CD4-positive, CD25-positive, alpha-beta regulatory T cell (primary cell): ENCODE data around the gene NFE2. TPM values are rescaled to one million over a fixed set of nuclear protein-coding genes. Genes with fewer than 3 reads are reported as not detected.
"Not testable (repeated sequence)": the region's sequence is repeated elsewhere in the genome, so short reads cannot be mapped to it uniquely, and the experiment has no call there.

Experiments
- ATAC-seq, 2 donors: fragments of 150-1000 bp; cut with Tn5 transposase; one replicate each; pipeline ENCODE4 v1.10.0; 2021; ENCODE audit warnings: low read depth in 2 of 2, moderate number of reproducible peaks in 2 of 2, moderate library complexity in 1 of 2
- DNase-seq, 3 donors: peaks; one replicate each; pipeline versions ENCODE4 v3.0.0 to v3.0.0-alpha.2; 2012 to 2022; ENCODE audit warnings: mixed read lengths in 1 of 3
- H3K27ac ChIP-seq: one replicate; pipeline ENCODE4 v1.7.0; 2013; ENCODE audit warnings: mild to moderate bottlenecking, low read length; ENCODE audit not compliant: insufficient read depth, poor library complexity, severe bottlenecking
- H3K27me3 ChIP-seq: one replicate; pipeline ENCODE4 v1.7.0; 2013; ENCODE audit warnings: low read length; ENCODE audit not compliant: control insufficient read depth, insufficient read depth
- H3K36me3 ChIP-seq: one replicate; pipeline ENCODE4 v1.7.0; 2013; ENCODE audit warnings: mild to moderate bottlenecking, low read length, moderate library complexity; ENCODE audit not compliant: control insufficient read depth, insufficient read depth
- H3K4me1 ChIP-seq: 2 replicates; pipeline ENCODE4 v1.7.0; 2013; ENCODE audit warnings: mild to moderate bottlenecking, low read length; ENCODE audit not compliant: insufficient read depth, control insufficient read depth, poor library complexity, severe bottlenecking
- H3K4me3 ChIP-seq: one replicate; pipeline ENCODE4 v1.7.0; 2013; ENCODE audit warnings: low read depth, mild to moderate bottlenecking, low read length, moderate library complexity
- H3K9me3 ChIP-seq, 2 experiments: 1 replicate in 1 of 2; 2 replicates in 1 of 2; pipeline ENCODE4 v1.7.0; 2013; ENCODE audit warnings: low read length in 2 of 2, mild to moderate bottlenecking in 1 of 2, moderate library complexity in 1 of 2; ENCODE audit not compliant: control insufficient read depth in 2 of 2
- H3K27ac Mint-ChIP-seq, 3 donors: one replicate each; pipeline ENCODE4 v1.8.0; 2020 to 2022; ENCODE audit warnings: mild to moderate bottlenecking in 3 of 3, mixed read lengths in 3 of 3, moderate library complexity in 2 of 3
- H3K27me3 Mint-ChIP-seq: one replicate; pipeline ENCODE4 v1.8.0; 2022; ENCODE audit warnings: mild to moderate bottlenecking, mixed read lengths
- H3K36me3 Mint-ChIP-seq: one replicate; pipeline ENCODE4 v1.8.0; 2020; ENCODE audit warnings: mixed read lengths
- H3K4me1 Mint-ChIP-seq, 4 donors: one replicate each; pipeline ENCODE4 v1.8.0; 2020 to 2022; ENCODE audit warnings: mixed read lengths in 4 of 4, mild to moderate bottlenecking in 1 of 4
- H3K4me3 Mint-ChIP-seq, 4 donors: one replicate each; pipeline ENCODE4 v1.8.0; 2020 to 2022; ENCODE audit warnings: mild to moderate bottlenecking in 4 of 4, mixed read lengths in 4 of 4, moderate library complexity in 3 of 4
- H3K9me3 Mint-ChIP-seq, 7 donors: one replicate each; pipeline ENCODE4 v1.8.0; 2020 to 2022; ENCODE audit warnings: mixed read lengths in 7 of 7, mild to moderate bottlenecking in 3 of 7, moderate library complexity in 2 of 7
- polyA plus RNA-seq, 4 donors: library from polyadenylated mRNA; unstranded; fragments of 300-500 nt; fragmentation: Illumina TruSeq; gene quantifications; one replicate each; pipeline ENCODE4 v1.2.3, GENCODE V29; 2021
- total RNA-seq: library from RNA; stranded (reverse); gene quantifications from one replicate; pipeline ENCODE4 v1.2.3, GENCODE V29; 2022

Gene NFE2
- total and polyA plus RNA-seq, 5 donors from 2014 or later: 0.18 to 2.8 TPM; not detected in 3

- no peak overlapping the region for H3K4me3 Mint-ChIP-seq
- Histone ChIP-seq H3K36me3 (peaks cover 29% of the 10 kb centered on the region), H3K4me3 (no peak overlapping the region), H3K4me1 (peaks cover 7% of the 10 kb centered on the region), H3K27me3 (no peaks in the 10 kb centered on the region), H3K27ac (no peak overlapping the region), H3K9me3 (no peaks in the 10 kb centered on the region)
- H3K36me3 Mint-ChIP-seq: peaks cover 27% of the 10 kb centered on the region
- H3K4me1 Mint-ChIP-seq: peaks cover 16 to 49% (median 29%) of the 10 kb centered on the region in 4 donors
- H3K27ac Mint-ChIP-seq: peak overlapping the region in 2 of 3 donors; percentile 21 to 66
- no peaks in the 10 kb centered on the region for H3K9me3 Mint-ChIP-seq
- no peak for ATAC-seq
- H3K27me3 Mint-ChIP-seq: no peaks in the 10 kb centered on the region
- no peak for DNase-seq
Measured at GRCh38 chr12:54337280-54337842, 36.5 kb upstream of the NFE2 start.

GRCh38 chr12:54333420-54334034 lies 32.7 kb upstream of the NFE2 start:
- Histone ChIP-seq H3K27ac (no peak overlapping the region), H3K27me3 (no peaks in the 10 kb centered on the region), H3K36me3 (peaks cover 6% of the 10 kb centered on the region), H3K4me1 (peaks cover 43% of the 10 kb centered on the region), H3K4me3 (no peak overlapping the region), H3K9me3 (no peaks in the 10 kb centered on the region)
- Mint-ChIP-seq H3K4me1 (peaks cover 21 to 72% (median 49%) of the 10 kb centered on the region in 4 donors), H3K9me3 (no peaks in the 10 kb centered on the region), H3K27ac (peak overlapping the region in 1 of 3 donors; percentile 60), H3K36me3 (peaks cover 9% of the 10 kb centered on the region), H3K4me3 (no peak overlapping the region), H3K27me3 (no peaks in the 10 kb centered on the region)
- DNase-seq (no peak), ATAC-seq (no peak)

- Histone ChIP-seq H3K9me3 (no peaks in the 10 kb centered on the region), H3K4me1 (peaks cover 46% of the 10 kb centered on the region), H3K36me3 (peaks cover 4% of the 10 kb centered on the region), H3K27ac (peak overlapping the region; percentile 60), H3K27me3 (no peaks in the 10 kb centered on the region), H3K4me3 (peak overlapping the region; percentile 40)
- Mint-ChIP-seq H3K27ac (peak overlapping the region; percentile 66 to 92 (median 92)), H3K4me3 (peak overlapping the region in 3 of 4 donors; percentile 27 to 56 (median 36)), H3K4me1 (peaks cover 10 to 70% (median 49%) of the 10 kb centered on the region in 4 donors), H3K27me3 (no peaks in the 10 kb centered on the region), H3K9me3 (no peaks in the 10 kb centered on the region), H3K36me3 (peaks cover 6% of the 10 kb centered on the region)
- no peak for ATAC-seq
- no peak for DNase-seq
Measured at GRCh38 chr12:54331461-54331860, 30.6 kb upstream of the NFE2 start.

- Mint-ChIP-seq H3K9me3 (no peaks in the 10 kb centered on the region), H3K4me1 (peaks cover 10 to 70% (median 46%) of the 10 kb centered on the region in 4 donors), H3K27me3 (no peaks in the 10 kb centered on the region), H3K4me3 (peak overlapping the region; percentile 5 to 84 (median 12)), H3K36me3 (peaks cover 6% of the 10 kb centered on the region), H3K27ac (peak overlapping the region; percentile 82 to 92 (median 87))
- Histone ChIP-seq H3K4me1 (peaks cover 54% of the 10 kb centered on the region), H3K4me3 (peak overlapping the region; percentile 46), H3K36me3 (peaks cover 3% of the 10 kb centered on the region), H3K9me3 (no peaks in the 10 kb centered on the region), H3K27me3 (no peaks in the 10 kb centered on the region), H3K27ac (peak overlapping the region; percentile 59)
- ATAC-seq (no peak), DNase-seq (no peak)
Measured at GRCh38 chr12:54330442-54330841, 29.6 kb upstream of the NFE2 start.

GRCh38 chr12:54329759-54330158 lies 28.9 kb upstream of the NFE2 start:
- Mint-ChIP-seq H3K27me3 (peaks cover 4% of the 10 kb centered on the region), H3K9me3 (no peaks in the 10 kb centered on the region), H3K4me1 (peaks cover 13 to 76% (median 49%) of the 10 kb centered on the region in 4 donors), H3K36me3 (peaks cover 10% of the 10 kb centered on the region), H3K27ac (peak overlapping the region in 1 of 3 donors; percentile 92), H3K4me3 (peak overlapping the region in 1 of 4 donors; percentile 20)
- Histone ChIP-seq H3K27me3 (no peaks in the 10 kb centered on the region), H3K27ac (no peak overlapping the region), H3K4me1 (peaks cover 56% of the 10 kb centered on the region), H3K4me3 (no peak overlapping the region), H3K9me3 (no peaks in the 10 kb centered on the region), H3K36me3 (peaks cover 3% of the 10 kb centered on the region)
- ATAC-seq (no peak), DNase-seq (no peak)

GRCh38 chr12:54328595-54329337 lies 28.0 kb upstream of the NFE2 start:
- peaks cover 10% of the 10 kb centered on the region for H3K36me3 Mint-ChIP-seq
- H3K27ac ChIP-seq: no peak overlapping the region
- H3K9me3 Mint-ChIP-seq: no peaks in the 10 kb centered on the region
- H3K4me1 ChIP-seq: peaks cover 58% of the 10 kb centered on the region
- H3K36me3 ChIP-seq: peaks cover 3% of the 10 kb centered on the region
- no peaks in the 10 kb centered on the region for H3K27me3 ChIP-seq
- H3K9me3 ChIP-seq: no peaks in the 10 kb centered on the region
- no peak overlapping the region for H3K4me3 ChIP-seq
- peak overlapping the region; percentile 3 to 92 (median 37) for H3K27ac Mint-ChIP-seq
- DNase-seq: no peak
- ATAC-seq: no peak
- peaks cover 13 to 75% (median 55%) of the 10 kb centered on the region in 4 donors for H3K4me1 Mint-ChIP-seq
- peak overlapping the region in 2 of 4 donors; percentile 57 to 76 for H3K4me3 Mint-ChIP-seq
- H3K27me3 Mint-ChIP-seq: peaks cover 7% of the 10 kb centered on the region

DNA sequence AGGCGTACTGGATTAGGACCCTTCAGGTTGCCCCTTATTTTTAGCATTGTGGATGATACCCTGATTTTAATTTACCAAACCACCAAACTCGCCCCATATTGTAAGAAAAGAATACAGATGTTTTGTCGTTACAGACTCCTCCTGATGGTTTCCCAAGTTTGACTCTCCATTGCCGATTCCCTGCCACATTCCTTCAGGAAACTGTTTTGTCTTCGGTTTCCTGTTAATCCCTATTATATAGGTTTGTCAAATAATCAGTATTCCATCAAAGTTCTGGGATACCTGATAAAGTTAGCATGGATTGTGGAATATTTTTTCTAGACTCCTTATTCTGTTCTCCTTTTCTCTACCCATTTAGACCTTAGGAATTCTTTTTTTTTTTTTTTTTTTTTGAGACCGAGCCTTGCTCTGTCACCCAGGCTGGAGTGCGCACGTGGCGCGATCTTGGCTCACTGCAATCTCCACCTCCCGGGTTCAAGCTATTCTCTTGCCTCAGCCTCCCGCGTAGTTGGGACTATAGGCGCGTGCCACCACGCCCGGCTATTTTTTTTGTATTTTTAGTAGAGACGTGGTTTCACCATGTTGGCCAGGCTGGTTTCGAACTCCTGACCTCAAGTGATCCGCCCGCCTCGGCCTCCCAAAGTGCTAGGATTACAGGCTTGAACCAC lies 24.8 kb upstream of the NFE2 start:
- not testable (repeated sequence) for ATAC-seq, H3K9me3 Mint-ChIP-seq, H3K27me3 Mint-ChIP-seq, H3K36me3 ChIP-seq, DNase-seq, H3K9me3 ChIP-seq, H3K27me3 ChIP-seq, H3K36me3 Mint-ChIP-seq
- Mint-ChIP-seq H3K4me1 (peaks cover 10 to 51% (median 37%) of the 10 kb centered on the region in 4 donors), H3K27ac (peak overlapping the region; percentile 94 to 100 (median 98)), H3K4me3 (peak overlapping the region; percentile 93 to 100 (median 99))
- Histone ChIP-seq H3K27ac (peak overlapping the region; percentile 65), H3K4me3 (peak overlapping the region; percentile 96), H3K4me1 (peaks cover 36% of the 10 kb centered on the region)
